ENCODE data around the gene UBE2G1.

DNA sequence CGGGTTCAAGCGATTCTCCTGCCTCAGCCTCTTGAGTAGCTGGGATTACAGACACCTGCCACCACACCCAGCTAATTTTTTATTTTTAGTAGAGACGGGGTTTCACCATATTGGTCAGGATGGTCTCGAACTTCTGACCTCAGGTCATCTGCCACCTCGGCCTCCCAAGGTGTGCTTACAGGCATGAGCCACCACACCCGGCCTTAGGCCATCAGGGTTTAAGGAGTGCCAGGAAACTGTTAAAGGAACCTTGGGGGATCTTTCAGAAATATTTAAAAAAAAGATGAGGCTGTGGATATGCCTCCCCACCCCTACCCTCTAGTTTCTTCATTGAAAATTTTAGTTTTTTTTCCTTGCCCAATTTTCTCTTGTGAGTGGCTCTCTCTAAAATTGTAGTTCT is 31.4 kb upstream of the UBE2G1 start:
- TF ChIP-seq CTCF (IDR thresholded peaks at IDR 0.05): no peak
- TF ChIP-seq EZH2 (IDR thresholded peaks at IDR 0.05): no peak

All from neural progenitor cell (in vitro differentiated cells).